Testis (tissue), 2 donors: Measurements from ENCODE around the gene CIBAR2.

Source experiments
- CTCF ChIP-seq, 3 experiments: fragments of 450-650 bp in 2 of 3; fragments of 200-600 bp in 1 of 3; sonication (generic) in 1 of 3; IDR thresholded peaks; one replicate each; pipeline ENCODE4 v1.5.1; 2016 to 2019; ENCODE audit warnings: antibody characterized with exemption in 3 of 3, mild to moderate bottlenecking in 2 of 3, moderate library complexity in 1 of 3
- POLR2A ChIP-seq: fragments of 450-650 bp; IDR thresholded peaks from one replicate; pipeline ENCODE4 v1.6.1; 2017; ENCODE audit warnings: antibody characterized with exemption, mild to moderate bottlenecking, moderate library complexity

GRCh38 chr16:85067024-85067423 is 45.2 kb downstream of the CIBAR2 start:
- TF ChIP-seq CTCF (IDR thresholded peaks at IDR 0.05), result no peak
- TF ChIP-seq POLR2A, result no peak
